OCI-LY7 (cell line): ENCODE measurements around the gene BRAF. TPM values are rescaled to one million over a fixed set of nuclear protein-coding genes. Genes with fewer than 3 reads are reported as not detected.

Experiments
- BruUV-seq: library from RNA; stranded (reverse); fragments of 400-500 nt; replicated peaks from 2 replicates; lab custom pipeline; 2021; lab: Mats Ljungman, UMichigan
- CTCF ChIA-PET: fragments of 300-600 bp; sonication (Branson Sonifier 250); formaldehyde crosslinking; loops from one replicate; lab custom pipeline; 2022; ENCODE audit warnings: antibody characterized with exemption; ENCODE audit not compliant: unreplicated experiment; lab: Charles Lee
- POLR2A ChIA-PET: fragments of 300-600 bp; sonication (Branson Sonifier 250); formaldehyde crosslinking; loops from one replicate; lab custom pipeline; 2022; ENCODE audit warnings: antibody characterized with exemption; lab: Charles Lee
- DNase-seq: peaks from one replicate; pipeline ENCODE4 v3.0.0-alpha.2; 2015; ENCODE audit warnings: low spot score
- H2AFZ ChIP-seq: fragments of 200-600 bp; sonication (generic), shearing (Covaris generic); 2 replicates; pipeline ENCODE4 v1.6.1; 2014; ENCODE audit warnings: mild to moderate bottlenecking, antibody characterized with exemption, low read length, moderate library complexity
- H3K27ac ChIP-seq: fragments of 200-600 bp; sonication (generic); 2 replicates; pipeline ENCODE4 v1.5.1; 2014; ENCODE audit warnings: mixed run types, low read depth, mild to moderate bottlenecking, moderate library complexity, low read length, inconsistent platforms; ENCODE audit not compliant: poor library complexity, severe bottlenecking
- H3K36me3 ChIP-seq: fragments of 200-600 bp; sonication (generic); 2 replicates; pipeline ENCODE4 v1.6.1; 2014; ENCODE audit warnings: mild to moderate bottlenecking, antibody characterized with exemption, low read length, moderate library complexity, mixed read lengths; ENCODE audit not compliant: insufficient read depth
- H3K4me1 ChIP-seq: fragments of 200-600 bp; sonication (generic); 2 replicates; pipeline ENCODE4 v1.5.1; 2014; ENCODE audit warnings: mild to moderate bottlenecking, low read length; ENCODE audit not compliant: insufficient read depth, poor library complexity, severe bottlenecking
- H3K4me2 ChIP-seq: fragments of 200-600 bp; sonication (generic); 2 replicates; pipeline ENCODE4 v1.6.1; 2014; ENCODE audit warnings: mild to moderate bottlenecking, low read length
- H3K4me3 ChIP-seq: fragments of 200-600 bp; sonication (generic); 2 replicates; pipeline ENCODE4 v1.5.1; 2014; ENCODE audit warnings: mild to moderate bottlenecking, low read depth, low read length; ENCODE audit not compliant: poor library complexity, severe bottlenecking
- H3K79me2 ChIP-seq: fragments of 200-600 bp; sonication (generic); 2 replicates; pipeline ENCODE4 v1.6.1; 2016; ENCODE audit warnings: low read depth, mild to moderate bottlenecking, low read length, moderate library complexity, mixed read lengths; ENCODE audit not compliant: insufficient read depth
- H3K9me2 ChIP-seq: fragments of 200-600 bp; sonication (generic); 2 replicates; pipeline ENCODE4 v1.6.1; 2016; ENCODE audit warnings: mild to moderate bottlenecking, low read length, mixed read lengths; ENCODE audit not compliant: insufficient read depth
- H3K9me3 ChIP-seq: fragments of 200-600 bp; sonication (generic); 2 replicates; pipeline ENCODE4 v1.6.1; 2014; ENCODE audit warnings: mild to moderate bottlenecking, mixed run types, low read length, mixed read lengths
- H4K20me1 ChIP-seq: fragments of 200-600 bp; sonication (generic); 2 replicates; pipeline ENCODE4 v1.6.1; 2014; ENCODE audit warnings: mild to moderate bottlenecking, antibody characterized with exemption, low read length, moderate library complexity, mixed read lengths; ENCODE audit not compliant: insufficient read depth
- CTCF ChIP-seq: fragments of 200-600 bp; sonication (generic); conservative IDR thresholded peaks from 2 replicates; pipeline ENCODE4 v1.5.1; 2014; ENCODE audit warnings: mild to moderate bottlenecking, antibody characterized with exemption, low read length, moderate library complexity, mixed read lengths
- EZH2phosphoT487 ChIP-seq: fragments of 200-600 bp; sonication (generic); IDR thresholded peaks from 2 replicates; pipeline ENCODE4 v1.6.1; 2018; ENCODE audit warnings: low read depth, borderline replicate concordance, mild to moderate bottlenecking, mixed run types, antibody characterized with exemption, low read length, moderate library complexity, mixed read lengths
- intact Hi-C: fragments of 100-400 bp; cut with micrococcal nuclease; formaldehyde crosslinking; loops from one replicate; pipeline ENCODE4 v1.10.0; 2022; ENCODE audit not compliant: unreplicated experiment
- total RNA-seq, 2 experiments: library from RNA; depleted of rRNA in 1 of 2; stranded (reverse); fragments of >200 nt in 1 of 2; shearing (Covaris generic) in 1 of 2; gene quantifications; 2 replicates each; pipeline ENCODE4 v1.2.3, GENCODE V29; 2014 to 2022

BRAF gene
- total RNA-seq, 2 experiments from 2014 or later: 17.1 to 41.6 TPM

- Histone ChIP-seq H3K79me2 (no peaks in the 10 kb centered on the region), H3K27ac (no peak overlapping the region), H3K4me2 (no peak overlapping the region), H3K36me3 (no peaks in the 10 kb centered on the region), H3K4me1 (no peaks in the 10 kb centered on the region), H4K20me1 (no peaks in the 10 kb centered on the region), H2AFZ (no peak overlapping the region), H3K4me3 (no peak overlapping the region), H3K9me2 (no peaks in the 10 kb centered on the region), H3K9me3 (no peaks in the 10 kb centered on the region)
- intact Hi-C loops: no loop called here
- CTCF ChIA-PET: no interaction called here
- no peak for DNase-seq
- TF ChIP-seq EZH2phosphoT487 (no peak), CTCF (no peak)
- POLR2A ChIA-PET: no interaction called here
- BruUV-seq: no TSS peak
Observed at GRCh38 chr7:140940898-140941297, 16.2 kb upstream of the BRAF start.

GRCh38 chr7:140937702-140938264 lies 13.1 kb upstream of the BRAF start:
- no peaks in the 10 kb centered on the region for H3K9me2 ChIP-seq
- TF ChIP-seq EZH2phosphoT487: no peak
- TF ChIP-seq CTCF: no peak
- CTCF ChIA-PET: no interaction called here
- no peaks in the 10 kb centered on the region for H3K36me3 ChIP-seq
- no peaks in the 10 kb centered on the region for H4K20me1 ChIP-seq
- intact Hi-C loops: no loop called here
- no peaks in the 10 kb centered on the region for H3K79me2 ChIP-seq
- no peak overlapping the region for H3K4me3 ChIP-seq
- POLR2A ChIA-PET: no interaction called here
- no peak overlapping the region for H3K27ac ChIP-seq
- no peak overlapping the region for H2AFZ ChIP-seq
- no peaks in the 10 kb centered on the region for H3K9me3 ChIP-seq
- DNase-seq: no peak
- no TSS peak for BruUV-seq
- H3K4me2 ChIP-seq: no peak overlapping the region
- no peaks in the 10 kb centered on the region for H3K4me1 ChIP-seq

DNA sequence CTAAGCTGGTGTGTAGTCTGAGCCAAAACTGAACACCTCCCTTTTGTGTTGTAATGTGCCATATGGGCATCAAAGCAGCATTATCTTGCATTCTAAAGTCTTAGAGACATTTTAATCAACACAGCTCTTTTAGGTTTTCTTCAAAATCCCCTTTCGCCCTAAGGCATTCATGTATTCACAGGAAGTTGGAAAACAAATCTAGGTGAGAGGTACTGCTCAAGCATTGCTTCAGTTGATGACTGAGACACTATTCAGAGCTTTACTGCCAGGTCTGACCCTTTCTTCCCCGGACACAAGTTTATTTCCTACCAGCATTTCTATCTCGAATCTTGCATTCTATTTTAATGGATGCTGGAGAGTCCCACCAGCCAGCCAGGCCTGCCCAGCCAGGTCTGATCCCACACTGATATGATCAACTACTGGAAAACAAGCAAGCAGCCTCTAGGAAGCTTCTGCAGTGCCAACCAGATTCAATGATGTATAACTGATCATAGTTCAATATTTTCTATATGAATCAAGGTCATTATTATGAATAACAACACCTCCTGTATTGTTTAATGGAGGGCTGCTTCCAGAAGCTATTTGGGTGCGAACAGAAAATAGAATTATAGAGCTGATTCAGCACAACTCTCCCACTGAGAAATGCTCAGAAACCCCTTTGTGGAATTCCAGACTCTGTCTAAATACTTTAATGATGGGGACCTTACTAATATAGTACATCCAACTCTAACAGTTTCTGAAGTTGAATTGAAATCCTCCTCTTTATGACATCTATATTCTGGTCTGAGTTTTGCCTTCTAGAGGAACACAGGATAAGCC lies 4.0 kb upstream of the BRAF start:
- ChIA-PET CTCF (no interaction called here), POLR2A (interaction anchor here (1.2 kb wide), 1 partner anchor 12 kb away, joined by 3 read pairs; no protein-coding TSS in a partner anchor)
- intact Hi-C loops: no loop called here

More for the DNA sequence above, 4.0 kb upstream of the BRAF start:
- no peak overlapping the region for H3K4me3 ChIP-seq
- no TSS peak for BruUV-seq
- peaks cover 4% of the 10 kb centered on the region for H3K79me2 ChIP-seq
- no peaks in the 10 kb centered on the region for H3K9me3 ChIP-seq
- no peak overlapping the region for H3K4me2 ChIP-seq
- TF ChIP-seq CTCF (no peak), EZH2phosphoT487 (no peak)
- H3K36me3 ChIP-seq: no peaks in the 10 kb centered on the region
- peaks cover 6% of the 10 kb centered on the region for H3K4me1 ChIP-seq
- no peaks in the 10 kb centered on the region for H3K9me2 ChIP-seq
- no peak for DNase-seq
- H2AFZ ChIP-seq: no peak overlapping the region
- no peaks in the 10 kb centered on the region for H4K20me1 ChIP-seq
- H3K27ac ChIP-seq: no peak overlapping the region
